ENCODE results near the gene LGALS7.

The LGALS7 gene

GRCh38 chr19:38809592-38810252 is 36.4 kb upstream of the LGALS7 start:
- TF ChIP-seq FOXM1 (IDR thresholded peaks at IDR 0.05; ENCODE audit: borderline replicate concordance, low read depth) (no peak), CEBPB (IDR thresholded peaks at IDR 0.05) (no peak), ZBTB7A (IDR thresholded peaks at IDR 0.05; ENCODE audit: low read depth) (no peak), REST (IDR thresholded peaks at IDR 0.05; ENCODE audit: low read depth) (no peak), TAF1 (IDR thresholded peaks at IDR 0.05; ENCODE audit: low read depth) (no peak), EGR1 (IDR thresholded peaks at IDR 0.05) (no peak), YY1 (IDR thresholded peaks at IDR 0.05; ENCODE audit: low read depth) (no peak), CREB1 (IDR thresholded peaks at IDR 0.05; ENCODE audit: low read depth) (no peak), TEAD4 (IDR thresholded peaks at IDR 0.05) (no peak), EP300 (IDR thresholded peaks at IDR 0.05; ENCODE audit: borderline replicate concordance) (no peak), TCF12 (IDR thresholded peaks at IDR 0.05; ENCODE audit: low read depth) (no peak), NFIC (IDR thresholded peaks at IDR 0.05) (no peak), RAD21 (IDR thresholded peaks at IDR 0.05; ENCODE audit: low read depth) (no peak)
- TF ChIP-seq, protein P1, sequence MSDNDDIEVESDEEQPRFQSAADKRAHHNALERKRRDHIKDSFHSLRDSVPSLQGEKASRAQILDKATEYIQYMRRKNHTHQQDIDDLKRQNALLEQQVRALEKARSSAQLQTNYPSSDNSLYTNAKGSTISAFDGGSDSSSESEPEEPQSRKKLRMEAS (IDR thresholded peaks at IDR 0.05), result no peak
- TF ChIP-seq, protein P2, sequence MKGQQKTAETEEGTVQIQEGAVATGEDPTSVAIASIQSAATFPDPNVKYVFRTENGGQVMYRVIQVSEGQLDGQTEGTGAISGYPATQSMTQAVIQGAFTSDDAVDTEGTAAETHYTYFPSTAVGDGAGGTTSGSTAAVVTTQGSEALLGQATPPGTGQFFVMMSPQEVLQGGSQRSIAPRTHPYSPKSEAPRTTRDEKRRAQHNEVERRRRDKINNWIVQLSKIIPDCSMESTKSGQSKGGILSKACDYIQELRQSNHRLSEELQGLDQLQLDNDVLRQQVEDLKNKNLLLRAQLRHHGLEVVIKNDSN (IDR thresholded peaks at IDR 0.05), result no peak

GRCh38 chr19:38808741-38809140 is 35.4 kb upstream of the LGALS7 start:
- TF ChIP-seq EP300 (IDR thresholded peaks at IDR 0.05; ENCODE audit: borderline replicate concordance), result no peak
- TF ChIP-seq CREB1 (IDR thresholded peaks at IDR 0.05; ENCODE audit: low read depth), result no peak
- TF ChIP-seq EGR1 (IDR thresholded peaks at IDR 0.05), result no peak
- TF ChIP-seq TAF1 (IDR thresholded peaks at IDR 0.05; ENCODE audit: low read depth), result no peak

DNA sequence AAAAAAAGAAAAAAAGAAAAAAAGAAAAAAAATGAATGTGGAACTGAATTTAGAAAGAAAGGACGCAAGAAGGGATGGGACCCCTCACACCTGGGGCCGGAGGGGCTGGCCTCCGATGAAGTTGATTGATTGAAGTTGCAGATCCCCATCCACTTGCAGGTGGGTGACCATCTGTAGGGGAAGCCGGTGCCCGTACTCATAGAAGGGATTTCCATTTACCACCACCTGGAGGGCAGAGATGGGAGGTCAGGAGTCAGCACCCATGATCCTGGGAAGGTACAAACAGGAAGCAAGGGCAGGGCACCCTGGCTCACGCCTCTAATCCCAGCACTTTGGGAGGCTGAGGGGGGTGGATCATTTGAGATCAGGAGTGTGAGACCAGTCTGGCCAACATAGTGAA is 33.1 kb upstream of the LGALS7 start:
- TF ChIP-seq YY1 (IDR thresholded peaks at IDR 0.05; ENCODE audit: low read depth) (no peak), EGR1 (IDR thresholded peaks at IDR 0.05) (no peak), TEAD4 (IDR thresholded peaks at IDR 0.05) (no peak), REST (IDR thresholded peaks at IDR 0.05; ENCODE audit: low read depth) (no peak), TCF12 (IDR thresholded peaks at IDR 0.05; ENCODE audit: low read depth) (no peak), TAF1 (IDR thresholded peaks at IDR 0.05; ENCODE audit: low read depth) (no peak), EP300 (IDR thresholded peaks at IDR 0.05; ENCODE audit: borderline replicate concordance) (no peak), FOXM1 (IDR thresholded peaks at IDR 0.05; ENCODE audit: borderline replicate concordance, low read depth) (no peak), NFIC (IDR thresholded peaks at IDR 0.05) (no peak), RAD21 (IDR thresholded peaks at IDR 0.05; ENCODE audit: low read depth) (no peak), CREB1 (IDR thresholded peaks at IDR 0.05; ENCODE audit: low read depth) (no peak), ZBTB7A (IDR thresholded peaks at IDR 0.05; ENCODE audit: low read depth) (no peak)
- TF ChIP-seq, protein P1 (IDR thresholded peaks at IDR 0.05), result no peak

GRCh38 chr19:38805180-38805579 is 31.9 kb upstream of the LGALS7 start:
- TF ChIP-seq ZBTB7A (IDR thresholded peaks at IDR 0.05; ENCODE audit: low read depth) (no peak), REST (IDR thresholded peaks at IDR 0.05; ENCODE audit: low read depth) (no peak), CEBPB (IDR thresholded peaks at IDR 0.05) (no peak), EP300 (IDR thresholded peaks at IDR 0.05; ENCODE audit: borderline replicate concordance) (no peak)
- TF ChIP-seq, protein P2 (IDR thresholded peaks at IDR 0.05), result no peak
